ENCODE results near the gene MISP.

The MISP gene

DNA sequence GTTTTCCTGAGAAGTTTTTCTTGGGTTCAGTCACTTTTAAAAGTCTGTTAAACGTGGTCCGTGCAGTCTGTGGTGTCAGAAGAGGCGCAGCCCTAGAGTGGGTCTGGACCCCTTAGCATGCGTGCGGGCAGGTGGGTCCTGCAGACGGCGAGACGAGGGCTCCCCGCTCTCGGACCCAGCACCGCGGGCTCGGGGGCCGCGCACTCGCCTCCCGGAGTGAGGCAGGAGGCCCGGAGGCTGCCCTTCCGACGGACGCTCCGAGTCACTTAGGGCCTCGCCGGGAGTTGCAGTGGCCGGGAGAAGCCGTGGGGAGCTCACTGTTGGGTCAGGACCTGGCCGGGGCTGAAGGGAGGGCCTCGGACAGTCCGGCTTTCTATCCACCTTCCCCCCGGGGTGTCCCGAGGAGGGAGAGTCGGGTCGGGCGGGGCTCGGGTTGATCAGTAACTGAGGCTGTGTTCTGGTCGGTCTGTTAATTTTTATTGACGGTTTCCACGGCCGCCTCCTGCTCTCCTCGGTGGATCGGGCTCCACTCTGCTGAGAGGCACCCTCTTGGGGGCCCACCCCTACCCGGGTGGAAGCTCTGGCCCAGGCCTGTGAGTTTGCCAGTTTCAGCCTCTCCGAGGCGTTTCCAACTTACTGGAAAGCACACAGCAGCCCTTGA is 47.6 kb downstream of the MISP start:
- no peak for DNase-seq

DNA sequence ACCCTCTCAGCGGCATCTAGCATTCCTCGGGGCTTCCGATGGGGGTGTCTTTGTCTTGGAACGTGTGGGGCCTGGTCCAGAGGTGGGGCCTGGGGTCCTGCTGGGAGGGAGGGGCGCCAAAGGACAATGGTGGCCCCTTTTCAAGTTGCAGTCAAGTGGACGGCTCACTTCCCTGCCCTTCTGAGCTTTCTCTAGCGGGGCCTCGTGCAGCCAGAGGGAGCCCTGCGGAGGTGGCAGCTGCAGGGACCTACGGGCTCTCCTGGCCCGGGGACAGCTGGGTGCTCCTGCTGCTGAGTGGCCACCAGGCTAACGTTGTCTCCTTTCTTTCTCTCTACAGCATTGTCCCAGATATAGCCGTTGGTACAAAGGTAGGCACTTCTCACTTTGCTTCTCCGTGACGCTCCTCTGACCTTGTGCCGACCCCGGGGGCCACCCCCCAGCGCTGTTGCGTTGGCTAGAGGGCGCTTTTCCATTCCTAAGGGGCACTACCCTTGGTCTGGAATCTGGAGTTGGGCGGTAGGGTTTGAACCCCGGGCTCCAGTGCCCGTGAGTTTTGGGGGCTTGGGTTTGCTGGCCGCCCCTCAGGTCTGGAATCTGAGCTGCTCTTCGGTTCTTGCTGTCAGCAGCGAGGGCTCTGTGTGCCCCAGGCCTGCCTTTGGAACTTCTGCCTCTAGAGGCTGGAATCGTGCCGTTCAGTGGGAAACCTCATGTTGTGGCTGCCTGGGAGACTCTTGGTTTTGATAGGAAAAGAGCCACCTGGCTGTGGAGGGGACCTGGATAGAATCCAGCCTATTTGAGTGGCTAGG is 48.4 kb downstream of the MISP start:
- no peak for DNase-seq

DNA sequence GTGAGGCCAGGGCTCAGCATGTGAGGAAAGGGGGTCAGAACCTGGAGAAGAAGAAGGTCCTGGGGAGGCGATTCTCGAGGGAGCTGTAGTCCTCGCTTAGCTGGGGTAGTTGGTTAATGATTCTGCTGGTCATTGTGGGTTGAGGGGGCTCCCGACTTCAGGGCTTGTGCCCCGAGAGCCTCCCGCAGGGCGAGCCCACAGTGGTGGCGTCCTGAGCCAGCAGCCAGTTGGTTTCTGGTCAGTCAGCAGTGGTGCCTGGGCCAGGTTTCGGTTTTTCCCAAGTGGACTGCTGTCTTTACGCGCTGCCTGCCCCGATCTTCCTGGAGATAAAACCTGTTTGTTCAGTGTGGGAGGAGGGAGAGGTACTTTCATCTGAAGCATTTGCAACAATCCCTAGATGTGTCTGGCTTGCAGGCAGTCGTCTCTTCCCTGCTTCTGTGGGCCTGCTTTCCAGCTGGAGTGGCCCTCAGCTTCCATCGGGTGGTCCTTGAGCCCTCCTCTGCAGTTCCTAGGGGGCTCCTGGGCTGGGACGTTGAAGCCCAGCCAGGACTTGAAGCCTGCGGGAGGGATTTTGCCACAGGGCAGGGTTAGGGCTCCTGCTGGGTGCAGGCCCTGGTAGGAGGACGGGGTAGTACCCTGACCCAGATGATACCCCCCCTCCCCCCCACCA is 49.6 kb downstream of the MISP start:
- DNase-seq = no peak

DNA sequence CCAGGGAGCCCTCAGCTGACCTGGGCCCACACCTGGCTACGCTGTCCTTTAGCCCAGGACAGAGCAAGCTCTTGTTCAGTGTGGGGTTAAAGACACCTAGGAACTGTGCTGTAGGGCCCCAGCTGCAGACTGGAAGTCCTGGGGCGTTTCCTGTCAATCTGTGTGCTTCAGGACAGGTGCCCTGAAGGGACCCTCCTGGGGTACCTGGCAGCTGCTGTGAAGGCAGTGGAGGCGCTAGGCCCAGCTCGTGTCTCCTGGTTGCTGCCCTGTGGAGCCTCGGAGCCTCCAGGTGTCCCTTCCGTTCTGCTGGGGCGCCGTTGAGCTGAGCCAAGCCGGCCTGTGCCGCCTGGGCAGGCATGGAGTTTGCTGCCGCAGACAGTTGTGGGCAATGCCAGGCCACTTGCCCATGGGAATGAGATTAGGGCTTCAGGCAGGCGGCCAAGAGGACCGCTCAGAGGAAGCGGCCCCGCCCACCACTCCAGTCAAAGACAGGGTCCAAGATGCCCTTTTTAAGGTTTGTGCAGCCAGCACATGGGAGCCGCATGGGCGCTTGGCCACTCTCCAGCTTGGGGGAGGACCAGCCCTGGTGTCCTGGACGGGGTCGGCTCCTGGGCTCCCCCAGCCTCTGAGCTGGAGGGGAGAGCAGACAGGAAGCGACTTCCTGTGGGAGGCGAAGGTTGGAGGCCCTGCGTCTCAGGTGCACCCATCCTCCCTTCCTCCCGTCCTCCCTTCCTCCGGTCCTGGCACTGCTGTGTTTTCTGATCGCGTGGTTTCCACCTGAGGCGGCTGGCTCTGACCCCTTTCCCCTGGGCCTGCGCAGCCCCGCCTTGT is 50.3 kb downstream of the MISP start:
- no peak for DNase-seq

DNA sequence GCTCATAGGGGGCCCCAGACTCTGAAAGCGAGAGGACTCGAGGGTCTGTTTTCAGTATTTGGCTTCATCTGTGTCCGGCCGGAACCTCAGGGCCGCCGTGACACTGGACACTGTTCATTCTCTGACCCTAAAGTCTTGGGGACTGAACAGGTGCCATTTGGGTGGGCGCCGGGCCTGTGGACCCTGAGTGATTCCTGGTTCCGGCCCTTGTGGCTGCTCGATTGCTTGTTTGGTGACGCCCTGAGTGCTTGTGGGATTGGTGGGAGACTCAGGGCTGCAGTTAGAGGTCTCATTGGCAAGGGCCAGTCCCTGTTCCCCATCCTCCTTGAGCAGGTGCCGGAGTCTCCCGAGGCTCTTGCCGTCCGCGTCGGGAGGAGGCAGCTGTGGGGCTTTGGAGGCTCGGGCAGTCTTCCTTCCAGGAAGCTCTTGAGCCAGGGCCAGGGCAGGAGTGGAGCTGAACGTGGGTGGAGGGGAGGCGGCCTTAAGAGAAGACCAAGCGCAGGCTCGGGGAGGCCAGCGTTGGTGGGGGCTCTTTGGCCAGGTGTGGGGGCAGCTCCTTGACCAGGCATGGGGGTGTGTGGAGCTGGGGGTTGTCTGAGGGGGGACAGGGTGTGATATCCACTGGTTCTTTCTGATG is 51.1 kb downstream of the MISP start:
- no peak for DNase-seq

DNA sequence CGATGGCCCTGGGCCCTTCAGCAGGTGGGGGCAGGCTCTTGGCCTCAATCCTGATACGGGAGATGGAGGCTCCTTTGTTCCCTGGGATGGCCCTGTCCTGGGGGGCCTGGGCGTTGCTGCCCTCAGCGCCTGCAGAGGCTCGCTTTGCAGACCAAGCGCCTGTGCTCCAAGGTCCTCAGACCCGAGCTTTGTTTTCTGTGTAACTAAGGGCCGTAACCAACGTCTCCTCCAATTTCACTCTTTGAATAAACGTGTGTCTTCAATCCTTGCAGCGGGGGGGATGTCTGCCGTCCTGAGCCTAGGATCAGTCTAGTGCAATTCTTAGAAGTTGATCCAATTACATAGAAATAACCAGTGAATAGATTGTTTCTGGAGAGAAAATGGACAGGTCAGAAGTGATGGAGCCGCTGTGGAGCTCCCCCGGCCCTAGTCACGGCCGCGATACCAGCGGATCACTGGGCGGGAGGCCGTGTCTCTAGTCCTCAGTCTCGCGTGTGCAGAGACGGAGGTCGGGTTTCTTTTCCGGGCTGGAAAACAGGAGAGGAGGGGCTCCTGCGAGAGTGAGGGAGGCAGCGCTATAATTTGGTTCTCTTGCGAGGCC is 51.7 kb downstream of the MISP start:
- DNase-seq = no peak

DNA sequence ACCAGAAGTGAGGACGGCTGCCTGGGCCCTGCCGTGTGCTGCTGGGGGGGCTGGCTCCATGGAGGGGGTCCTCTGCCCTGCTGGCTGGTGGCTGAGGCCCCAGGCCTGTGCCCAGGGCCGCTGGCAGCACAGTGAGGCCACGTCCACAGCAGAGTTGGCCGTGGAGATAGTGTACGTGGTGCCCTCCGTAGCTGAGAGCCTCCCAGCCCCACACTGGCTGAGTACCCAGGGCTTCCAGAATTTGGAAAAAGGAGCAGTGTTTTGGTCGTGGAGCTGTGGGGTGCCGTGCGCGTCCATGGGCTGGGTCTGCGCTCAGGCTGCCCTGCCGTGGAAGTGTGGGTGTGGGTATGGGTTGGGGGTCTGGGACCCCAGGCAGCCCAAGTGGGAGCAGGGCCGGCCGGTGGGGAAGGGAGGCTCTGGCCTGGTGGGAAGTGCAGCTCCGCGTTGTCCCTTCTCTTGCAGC is 52.2 kb downstream of the MISP start:
- DNase-seq = no peak

DNA sequence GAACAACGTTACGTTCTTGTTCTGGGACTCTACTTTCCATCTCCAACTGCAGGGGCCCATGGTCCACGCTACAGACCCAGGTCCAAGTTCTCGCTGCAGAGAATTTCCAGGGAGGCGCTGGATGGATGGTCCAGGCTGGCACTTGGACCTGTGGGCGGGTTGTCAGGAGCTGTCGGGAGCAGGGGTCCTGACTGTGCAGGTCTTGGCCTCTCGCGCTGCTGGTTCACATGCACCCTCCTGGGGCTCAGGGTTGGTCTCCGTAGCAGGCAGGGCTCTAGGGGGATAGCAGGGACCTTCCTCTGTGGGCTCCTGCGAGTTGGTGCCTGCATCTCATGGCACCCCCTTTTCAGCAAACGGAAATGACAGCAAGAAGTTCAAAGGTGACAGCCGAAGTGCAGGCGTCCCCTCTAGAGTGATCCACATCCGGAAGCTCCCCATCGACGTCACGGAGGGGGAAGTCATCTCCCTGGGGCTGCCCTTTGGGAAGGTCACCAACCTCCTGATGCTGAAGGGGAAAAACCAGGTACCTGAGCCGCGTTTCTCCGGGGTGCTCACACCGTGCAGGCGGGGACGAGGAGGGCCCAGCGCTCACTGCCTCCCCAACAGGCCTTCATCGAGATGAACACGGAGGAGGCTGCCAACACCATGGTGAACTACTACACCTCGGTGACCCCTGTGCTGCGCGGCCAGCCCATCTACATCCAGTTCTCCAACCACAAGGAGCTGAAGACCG is 52.9 kb downstream of the MISP start:
- no peak for DNase-seq

DNA sequence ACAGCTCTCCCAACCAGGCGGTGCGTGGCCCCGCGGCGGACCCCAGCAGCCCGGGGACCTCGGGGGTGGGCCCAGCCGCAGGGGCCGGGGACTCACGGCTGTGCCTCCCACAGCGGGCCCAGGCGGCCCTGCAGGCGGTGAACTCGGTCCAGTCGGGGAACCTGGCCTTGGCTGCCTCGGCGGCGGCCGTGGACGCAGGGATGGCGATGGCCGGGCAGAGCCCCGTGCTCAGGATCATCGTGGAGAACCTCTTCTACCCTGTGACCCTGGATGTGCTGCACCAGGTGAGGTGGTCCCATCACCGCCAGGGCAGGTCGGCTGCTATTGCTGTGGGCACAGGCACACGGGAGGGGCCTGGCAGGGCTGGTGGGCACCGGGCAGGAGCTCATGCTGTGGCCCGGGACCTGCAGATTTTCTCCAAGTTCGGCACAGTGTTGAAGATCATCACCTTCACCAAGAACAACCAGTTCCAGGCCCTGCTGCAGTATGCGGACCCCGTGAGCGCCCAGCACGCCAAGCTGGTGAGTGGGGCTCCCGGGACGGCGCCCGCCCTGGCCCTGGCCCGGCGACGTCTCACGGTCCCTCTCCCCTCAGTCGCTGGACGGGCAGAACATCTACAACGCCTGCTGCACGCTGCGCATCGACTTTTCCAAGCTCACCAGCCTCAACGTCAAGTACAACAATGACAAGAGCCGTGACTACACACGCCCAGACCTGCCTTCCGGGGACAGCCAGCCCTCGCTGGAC is 53.7 kb downstream of the MISP start:
- no peak for DNase-seq

DNA sequence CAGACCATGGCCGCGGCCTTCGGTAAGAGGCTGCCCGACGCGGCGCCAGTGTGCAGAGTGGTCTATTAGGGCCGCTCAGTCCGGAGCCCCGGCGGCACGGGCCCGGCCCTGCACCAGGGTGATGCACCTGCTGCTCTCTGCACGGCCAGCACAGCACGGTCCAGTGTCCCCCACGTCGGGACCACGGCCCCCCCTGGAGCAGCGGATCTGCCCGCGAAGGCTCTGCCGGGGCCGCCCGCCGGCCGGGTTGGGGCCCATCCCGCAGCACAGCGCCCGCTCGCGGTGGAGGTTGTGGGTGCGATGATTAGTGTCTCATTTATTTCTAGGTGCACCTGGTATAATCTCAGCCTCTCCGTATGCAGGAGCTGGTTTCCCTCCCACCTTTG is 54.2 kb downstream of the MISP start:
- no peak for DNase-seq

DNA sequence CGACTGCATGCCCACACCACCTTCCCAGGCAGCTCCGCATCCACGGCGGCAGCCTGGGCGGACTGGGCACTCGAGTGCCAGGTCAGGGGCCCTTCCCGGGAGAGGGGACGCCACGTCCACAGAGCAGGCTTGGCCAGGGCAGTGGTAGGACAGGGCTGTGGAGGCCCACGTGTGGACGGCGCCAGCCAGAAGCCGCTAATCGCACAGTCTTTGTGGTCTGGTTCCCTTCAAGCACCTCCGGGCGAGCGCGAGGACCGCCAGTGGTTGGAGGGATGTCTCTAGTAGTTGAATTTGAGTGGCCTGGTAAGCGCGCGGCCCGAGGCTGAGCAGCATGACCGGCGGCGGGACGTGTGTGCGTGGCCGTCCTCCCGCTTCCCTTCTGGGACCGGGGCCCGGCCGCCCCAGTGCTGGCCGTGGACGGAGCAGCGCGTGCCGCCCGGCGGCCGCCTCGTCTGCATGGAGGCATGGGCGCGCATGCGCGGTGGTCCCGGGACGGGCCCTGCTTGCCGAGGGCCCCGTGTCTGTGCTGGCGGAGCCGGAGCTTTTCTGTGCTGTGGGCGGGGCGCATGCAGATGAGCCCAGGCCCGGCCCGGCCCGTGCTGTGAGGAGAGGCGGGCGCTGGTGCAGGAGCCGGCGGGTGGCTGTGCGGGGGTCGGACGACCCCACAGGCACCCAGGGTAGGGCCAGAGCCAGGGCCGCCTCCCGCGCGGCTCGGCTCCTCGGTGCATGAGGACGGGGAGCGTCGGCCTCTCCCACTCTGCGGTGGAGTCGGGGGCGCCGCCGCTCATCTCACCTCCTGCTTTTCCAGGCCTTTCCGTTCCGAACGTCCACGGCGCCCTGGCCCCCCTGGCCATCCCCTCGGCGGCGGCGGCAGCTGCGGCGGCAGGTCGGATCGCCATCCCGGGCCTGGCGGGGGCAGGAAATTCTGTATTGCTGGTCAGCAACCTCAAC is 55.0 kb downstream of the MISP start:
- DNase-seq = no peak

DNA sequence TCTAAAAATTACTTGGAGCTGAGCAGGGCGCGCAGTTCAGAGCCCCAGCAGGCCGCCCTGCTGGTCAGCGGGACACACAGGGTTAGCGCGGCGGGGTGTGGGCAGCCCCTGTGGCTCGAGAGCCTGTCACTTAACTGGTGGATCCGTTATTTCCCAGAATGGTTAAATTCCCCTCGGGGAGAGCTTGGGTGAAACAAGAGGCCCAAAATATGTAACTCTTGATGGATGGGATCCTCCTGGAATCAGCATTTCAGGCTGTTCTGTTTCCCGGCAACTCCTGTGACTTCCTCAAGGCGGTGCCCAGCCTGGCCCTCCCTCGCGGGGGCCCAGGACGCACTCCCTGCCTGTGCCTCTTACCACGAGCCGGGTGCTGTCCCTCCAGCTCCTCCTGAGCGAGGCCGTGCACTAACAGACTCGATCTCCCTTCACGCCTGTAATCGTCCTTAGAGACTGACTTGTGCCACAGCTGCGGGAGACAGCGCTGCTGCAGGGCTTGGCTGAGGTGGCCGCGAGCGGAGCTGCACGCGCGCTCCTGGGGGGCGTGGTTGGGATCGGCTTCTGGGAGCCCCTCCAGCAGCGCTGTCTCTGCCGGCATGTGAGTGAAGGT is 56.0 kb downstream of the MISP start:
- DNase-seq = no peak

DNA sequence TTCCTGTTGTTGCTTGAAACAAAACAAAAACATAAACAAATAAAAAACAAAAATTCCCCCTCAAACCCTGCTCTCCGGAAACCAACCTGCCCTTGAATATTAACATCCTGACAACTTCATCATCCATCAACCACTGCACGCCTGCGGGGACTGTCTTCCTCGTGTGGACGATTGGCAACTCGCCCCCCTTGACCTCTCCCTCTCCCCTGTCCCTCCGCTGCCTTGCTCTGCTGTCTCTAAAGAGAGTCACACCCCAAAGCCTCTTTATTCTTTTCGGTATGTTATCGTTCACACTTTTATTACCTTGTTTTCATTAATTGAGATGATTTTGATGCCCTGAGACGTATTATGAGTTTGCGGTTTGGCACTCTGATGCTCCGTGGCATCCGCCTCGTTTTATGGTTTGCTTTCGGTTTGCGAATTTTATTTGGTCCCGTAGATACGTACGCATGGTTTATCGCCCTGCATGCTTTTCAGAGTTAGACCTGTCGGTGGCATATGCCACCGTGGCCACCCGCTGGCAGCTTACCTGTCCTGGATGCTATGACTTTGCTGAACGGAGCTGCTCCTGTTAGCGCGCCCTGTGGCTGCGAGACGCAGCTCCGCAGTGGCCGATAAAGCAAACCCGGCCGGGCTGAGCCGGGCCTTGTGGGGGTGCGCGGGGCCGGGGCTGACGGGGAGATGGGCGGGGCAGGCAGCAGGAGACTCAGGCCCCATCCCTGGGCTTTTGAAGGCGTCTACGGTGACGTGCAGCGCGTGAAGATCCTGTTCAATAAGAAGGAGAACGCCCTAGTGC is 56.9 kb downstream of the MISP start:
- no peak for DNase-seq

DNA sequence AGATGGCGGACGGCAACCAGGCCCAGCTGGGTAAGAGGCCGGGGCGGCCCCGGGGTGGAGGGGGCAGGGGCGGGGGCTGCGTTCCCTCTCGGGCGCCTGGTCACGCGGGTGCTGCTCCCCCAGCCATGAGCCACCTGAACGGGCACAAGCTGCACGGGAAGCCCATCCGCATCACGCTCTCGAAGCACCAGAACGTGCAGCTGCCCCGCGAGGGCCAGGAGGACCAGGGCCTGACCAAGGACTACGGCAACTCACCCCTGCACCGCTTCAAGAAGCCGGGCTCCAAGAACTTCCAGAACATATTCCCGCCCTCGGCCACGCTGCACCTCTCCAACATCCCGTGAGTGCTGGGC is 57.5 kb downstream of the MISP start:
- no peak for DNase-seq

DNA sequence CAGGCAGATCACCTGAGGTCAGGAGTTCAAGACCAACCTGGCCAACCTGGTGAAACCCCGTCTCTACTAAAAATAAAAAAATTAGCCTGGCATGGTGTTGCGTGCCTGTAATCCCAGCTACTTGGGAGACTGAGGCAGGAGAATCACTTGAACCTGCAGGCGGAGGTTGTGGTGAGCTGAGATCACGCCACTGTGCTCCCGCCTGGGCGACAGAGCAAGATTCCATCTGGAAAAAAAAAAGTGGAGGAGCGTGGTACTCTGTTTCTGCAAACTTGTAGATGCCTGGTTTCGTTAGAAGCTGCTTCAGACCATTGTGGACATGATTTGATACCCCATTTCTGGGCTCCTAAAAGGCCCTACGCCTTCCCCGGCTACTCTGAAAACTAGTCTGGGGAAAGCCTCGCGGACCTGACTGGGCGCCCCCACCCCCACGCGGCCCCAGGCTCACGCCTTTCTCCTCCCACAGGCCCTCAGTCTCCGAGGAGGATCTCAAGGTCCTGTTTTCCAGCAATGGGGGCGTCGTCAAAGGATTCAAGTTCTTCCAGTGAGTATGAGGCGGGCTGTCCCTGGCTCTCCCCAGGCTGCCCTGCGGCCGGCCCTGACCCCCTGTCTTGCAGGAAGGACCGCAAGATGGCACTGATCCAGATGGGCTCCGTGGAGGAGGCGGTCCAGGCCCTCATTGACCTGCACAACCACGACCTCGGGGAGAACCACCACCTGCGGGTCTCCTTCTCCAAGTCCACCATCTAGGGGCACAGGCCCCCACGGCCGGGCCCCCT is 59.4 kb downstream of the MISP start:
- no peak for DNase-seq

DNA sequence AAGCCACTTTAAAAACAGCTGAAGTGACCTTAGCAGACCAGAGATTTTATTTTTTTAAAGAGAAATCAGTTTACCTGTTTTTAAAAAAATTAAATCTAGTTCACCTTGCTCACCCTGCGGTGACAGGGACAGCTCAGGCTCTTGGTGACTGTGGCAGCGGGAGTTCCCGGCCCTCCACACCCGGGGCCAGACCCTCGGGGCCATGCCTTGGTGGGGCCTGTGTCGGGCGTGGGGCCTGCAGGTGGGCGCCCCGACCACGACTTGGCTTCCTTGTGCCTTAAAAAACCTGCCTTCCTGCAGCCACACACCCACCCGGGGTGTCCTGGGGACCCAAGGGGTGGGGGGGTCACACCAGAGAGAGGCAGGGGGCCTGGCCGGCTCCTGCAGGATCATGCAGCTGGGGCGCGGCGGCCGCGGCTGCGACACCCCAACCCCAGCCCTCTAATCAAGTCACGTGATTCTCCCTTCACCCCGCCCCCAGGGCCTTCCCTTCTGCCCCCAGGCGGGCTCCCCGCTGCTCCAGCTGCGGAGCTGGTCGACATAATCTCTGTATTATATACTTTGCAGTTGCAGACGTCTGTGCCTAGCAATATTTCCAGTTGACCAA is 60.1 kb downstream of the MISP start:
- no peak for DNase-seq

DNA sequence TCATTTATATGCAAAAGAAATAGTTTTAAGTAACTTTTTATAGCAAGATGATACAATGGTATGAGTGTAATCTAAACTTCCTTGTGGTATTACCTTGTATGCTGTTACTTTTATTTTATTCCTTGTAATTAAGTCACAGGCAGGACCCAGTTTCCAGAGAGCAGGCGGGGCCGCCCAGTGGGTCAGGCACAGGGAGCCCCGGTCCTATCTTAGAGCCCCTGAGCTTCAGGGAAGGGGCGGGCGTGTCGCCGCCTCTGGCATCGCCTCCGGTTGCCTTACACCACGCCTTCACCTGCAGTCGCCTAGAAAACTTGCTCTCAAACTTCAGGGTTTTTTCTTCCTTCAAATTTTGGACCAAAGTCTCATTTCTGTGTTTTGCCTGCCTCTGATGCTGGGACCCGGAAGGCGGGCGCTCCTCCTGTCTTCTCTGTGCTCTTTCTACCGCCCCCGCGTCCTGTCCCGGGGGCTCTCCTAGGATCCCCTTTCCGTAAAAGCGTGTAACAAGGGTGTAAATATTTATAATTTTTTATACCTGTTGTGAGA is 60.7 kb downstream of the MISP start:
- no peak for DNase-seq
